SK-N-SH treated with all-trans-retinoic acid at 6 μM for 48 hours (cell line): Measurements from ENCODE around the gene FOSL2.
A peak's percentile ranks its signal among the peaks of the same experiment; 100 is the strongest.

Experiments
- ATAC-seq: fragments of 200-7000 bp; cut with Tn5 transposase; 3 replicates; pipeline ENCODE4 v1.9.1; 2020; ENCODE audit warnings: mild to moderate bottlenecking, moderate library complexity
- ARNTL ChIP-seq: fragments of 450-650 bp; formaldehyde crosslinking; IDR thresholded peaks from 2 replicates; pipeline ENCODE4 v1.5.0; 2020; ENCODE audit warnings: low read depth, mild to moderate bottlenecking, moderate library complexity, borderline replicate concordance
- BACH2 ChIP-seq: fragments of 250-450 bp; sonication (Bioruptor Pico); IDR thresholded peaks from 2 replicates; pipeline ENCODE4 v1.9.0; 2021; ENCODE audit warnings: mild to moderate bottlenecking, borderline replicate concordance
- CSDC2 ChIP-seq: fragments of 250-450 bp; sonication (Bioruptor Pico); IDR thresholded peaks from 2 replicates; pipeline ENCODE4 v1.5.0; 2020; ENCODE audit warnings: mild to moderate bottlenecking, moderate library complexity
- ESRRG ChIP-seq: fragments of 250-450 bp; sonication (Bioruptor Pico); IDR thresholded peaks from 2 replicates; pipeline ENCODE4 v1.6.1; 2021; ENCODE audit warnings: mild to moderate bottlenecking
- GLIS3 ChIP-seq: fragments of 250-450 bp; sonication (Bioruptor Pico); IDR thresholded peaks from 2 replicates; pipeline ENCODE4 v1.5.0; 2020; ENCODE audit warnings: mild to moderate bottlenecking, moderate library complexity
- ISL1 ChIP-seq: fragments of 250-450 bp; sonication (Bioruptor Pico); IDR thresholded peaks from 2 replicates; pipeline ENCODE4 v2.1.2; 2022; ENCODE audit warnings: mild to moderate bottlenecking, moderate library complexity
- OSR1 ChIP-seq: fragments of 250-450 bp; sonication (Bioruptor Pico); IDR thresholded peaks from 2 replicates; pipeline ENCODE4 v1.8.0; 2022; ENCODE audit warnings: moderate library complexity, mild to moderate bottlenecking, inconsistent platforms
- PPARA ChIP-seq: fragments of 250-450 bp; sonication (Bioruptor Pico); IDR thresholded peaks from 2 replicates; pipeline ENCODE4 v1.5.0; 2020; ENCODE audit warnings: mild to moderate bottlenecking, borderline replicate concordance
- RARB ChIP-seq: fragments of 250-450 bp; sonication (Bioruptor Pico); IDR thresholded peaks from 2 replicates; pipeline ENCODE4 v1.8.0; 2021; ENCODE audit warnings: mild to moderate bottlenecking, moderate library complexity
- SNAI2 ChIP-seq: fragments of 250-450 bp; sonication (Bioruptor Pico); IDR thresholded peaks from 2 replicates; pipeline ENCODE4 v1.5.0; 2020; ENCODE audit warnings: mild to moderate bottlenecking, moderate library complexity
- TCF4 ChIP-seq: fragments of 250-450 bp; sonication (Bioruptor Pico); IDR thresholded peaks from 2 replicates; pipeline ENCODE4 v1.8.0; 2021; ENCODE audit warnings: mild to moderate bottlenecking, moderate library complexity, borderline replicate concordance
- TOX ChIP-seq: fragments of 250-450 bp; sonication (Bioruptor Pico); IDR thresholded peaks from 2 replicates; pipeline ENCODE4 v1.8.0; 2021; ENCODE audit warnings: mild to moderate bottlenecking, moderate library complexity, borderline replicate concordance
- ZFP3 ChIP-seq: fragments of 250-450 bp; sonication (Bioruptor Pico); IDR thresholded peaks from 2 replicates; pipeline ENCODE4 v1.5.0; 2020; ENCODE audit warnings: mild to moderate bottlenecking, moderate library complexity
- ZFP30 ChIP-seq: fragments of 450-650 bp; formaldehyde crosslinking; IDR thresholded peaks from 2 replicates; pipeline ENCODE4 v1.5.0; 2022; ENCODE audit warnings: mild to moderate bottlenecking, moderate library complexity
- ZNF70 ChIP-seq: fragments of 450-650 bp; formaldehyde crosslinking; IDR thresholded peaks from 2 replicates; pipeline ENCODE4 v1.5.0; 2020; ENCODE audit warnings: mild to moderate bottlenecking, moderate library complexity
- ZNF8 ChIP-seq: fragments of 450-650 bp; formaldehyde crosslinking; IDR thresholded peaks from 2 replicates; pipeline ENCODE4 v1.5.0; 2020; ENCODE audit warnings: mild to moderate bottlenecking, moderate library complexity
- TF ChIP-seq, protein P1 (sequence below): fragments of 250-450 bp; sonication (Bioruptor Pico); IDR thresholded peaks from 2 replicates; pipeline ENCODE4 v1.8.0; 2021; ENCODE audit warnings: low read depth, mild to moderate bottlenecking, moderate library complexity, borderline replicate concordance
- TF ChIP-seq, protein P2 (sequence below): fragments of 250-450 bp; sonication (Bioruptor Pico); IDR thresholded peaks from 2 replicates; pipeline ENCODE4 v1.8.0; 2020; ENCODE audit warnings: mild to moderate bottlenecking, moderate library complexity, borderline replicate concordance
- TF ChIP-seq, protein P3 (sequence below): fragments of 250-450 bp; sonication (Bioruptor Pico); IDR thresholded peaks from 2 replicates; pipeline ENCODE4 v1.5.1; 2021; ENCODE audit warnings: mild to moderate bottlenecking, moderate library complexity

Gene FOSL2

DNA sequence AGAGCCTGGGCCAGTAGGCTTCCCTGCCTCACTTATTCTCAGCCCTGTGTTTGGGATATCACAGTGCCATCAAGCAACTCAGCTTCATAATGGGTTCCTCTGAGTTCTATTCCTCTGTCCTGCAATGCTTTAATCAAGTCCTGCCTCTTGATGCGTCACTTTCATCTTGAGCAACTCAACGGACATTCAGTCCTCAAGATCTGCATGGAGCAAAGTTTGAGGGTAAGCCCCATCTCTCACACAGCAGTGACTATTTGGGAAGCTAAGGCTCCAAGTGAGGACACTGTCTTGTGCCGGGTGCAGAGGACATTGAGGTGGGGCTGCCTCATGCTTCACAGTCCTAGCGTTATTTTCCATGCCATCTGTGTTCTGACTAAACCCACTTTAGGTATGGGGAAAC is 52.3 kb downstream of the FOSL2 start:
- no peak for ATAC-seq
- TF ChIP-seq GLIS3 (CRISPR knock-in tag) (no peak), ZNF70 (CRISPR knock-in tag) (no peak), TOX (CRISPR knock-in tag) (no peak), ISL1 (no peak), ARNTL (no peak), OSR1 (CRISPR knock-in tag) (no peak), ZNF8 (no peak), CSDC2 (CRISPR knock-in tag) (no peak), PPARA (CRISPR knock-in tag) (no peak), ESRRG (no peak), TCF4 (CRISPR knock-in tag) (no peak), SNAI2 (CRISPR knock-in tag) (no peak)
- TF ChIP-seq, protein P1, sequence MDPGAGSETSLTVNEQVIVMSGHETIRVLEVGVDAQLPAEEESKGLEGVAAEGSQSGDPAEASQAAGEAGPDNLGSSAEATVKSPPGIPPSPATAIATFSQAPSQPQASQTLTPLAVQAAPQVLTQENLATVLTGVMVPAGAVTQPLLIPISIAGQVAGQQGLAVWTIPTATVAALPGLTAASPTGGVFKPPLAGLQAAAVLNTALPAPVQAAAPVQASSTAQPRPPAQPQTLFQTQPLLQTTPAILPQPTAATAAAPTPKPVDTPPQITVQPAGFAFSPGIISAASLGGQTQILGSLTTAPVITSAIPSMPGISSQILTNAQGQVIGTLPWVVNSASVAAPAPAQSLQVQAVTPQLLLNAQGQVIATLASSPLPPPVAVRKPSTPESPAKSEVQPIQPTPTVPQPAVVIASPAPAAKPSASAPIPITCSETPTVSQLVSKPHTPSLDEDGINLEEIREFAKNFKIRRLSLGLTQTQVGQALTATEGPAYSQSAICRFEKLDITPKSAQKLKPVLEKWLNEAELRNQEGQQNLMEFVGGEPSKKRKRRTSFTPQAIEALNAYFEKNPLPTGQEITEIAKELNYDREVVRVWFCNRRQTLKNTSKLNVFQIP: no peak
- TF ChIP-seq, all 23 proteins: peak for 0

DNA sequence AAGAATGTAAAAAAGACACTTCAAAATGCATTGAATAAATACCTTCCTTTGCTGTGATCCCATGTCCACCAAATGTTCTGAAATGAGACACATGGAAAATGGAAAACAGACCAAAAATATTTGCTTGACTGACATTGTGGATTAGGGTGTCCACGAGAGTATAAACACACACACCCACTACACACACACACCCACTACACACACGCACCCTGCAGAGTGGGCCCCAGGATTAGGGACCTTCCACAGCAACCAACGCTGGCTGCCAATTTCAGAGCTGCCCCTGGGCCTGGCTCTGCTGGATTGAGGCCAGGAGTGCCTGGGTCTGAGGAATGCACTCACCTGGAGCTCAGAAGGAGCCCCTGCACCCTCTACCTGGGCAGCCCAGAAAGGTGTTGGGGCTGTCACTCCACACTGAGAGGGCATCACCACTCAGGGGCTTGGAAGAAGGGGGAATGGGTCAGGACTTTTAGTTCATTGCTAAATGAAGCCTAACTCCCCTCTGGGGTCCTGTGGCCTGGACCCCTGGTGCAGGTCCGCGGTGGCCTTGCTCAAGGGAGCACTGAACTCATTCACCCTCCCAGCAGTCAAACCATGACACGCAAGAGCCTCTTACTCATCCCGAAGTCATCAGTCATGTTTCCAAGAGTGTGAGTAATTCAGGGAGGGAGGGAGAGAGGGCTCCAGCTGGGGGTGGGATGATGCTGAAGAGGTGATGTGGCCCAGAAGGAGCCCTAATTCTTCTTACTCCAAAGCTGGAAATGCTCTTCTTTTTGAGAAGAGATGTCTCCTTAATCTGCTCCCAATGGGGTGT is 53.0 kb downstream of the FOSL2 start:
- ATAC-seq: peak; percentile 85
- TF ChIP-seq, protein P1: no peak
- TF ChIP-seq, protein P2, sequence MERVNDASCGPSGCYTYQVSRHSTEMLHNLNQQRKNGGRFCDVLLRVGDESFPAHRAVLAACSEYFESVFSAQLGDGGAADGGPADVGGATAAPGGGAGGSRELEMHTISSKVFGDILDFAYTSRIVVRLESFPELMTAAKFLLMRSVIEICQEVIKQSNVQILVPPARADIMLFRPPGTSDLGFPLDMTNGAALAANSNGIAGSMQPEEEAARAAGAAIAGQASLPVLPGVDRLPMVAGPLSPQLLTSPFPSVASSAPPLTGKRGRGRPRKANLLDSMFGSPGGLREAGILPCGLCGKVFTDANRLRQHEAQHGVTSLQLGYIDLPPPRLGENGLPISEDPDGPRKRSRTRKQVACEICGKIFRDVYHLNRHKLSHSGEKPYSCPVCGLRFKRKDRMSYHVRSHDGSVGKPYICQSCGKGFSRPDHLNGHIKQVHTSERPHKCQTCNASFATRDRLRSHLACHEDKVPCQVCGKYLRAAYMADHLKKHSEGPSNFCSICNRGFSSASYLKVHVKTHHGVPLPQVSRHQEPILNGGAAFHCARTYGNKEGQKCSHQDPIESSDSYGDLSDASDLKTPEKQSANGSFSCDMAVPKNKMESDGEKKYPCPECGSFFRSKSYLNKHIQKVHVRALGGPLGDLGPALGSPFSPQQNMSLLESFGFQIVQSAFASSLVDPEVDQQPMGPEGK (CRISPR knock-in tag): peak; percentile 68; the same call in 1 of the 2 replicates
- TF ChIP-seq TOX (CRISPR knock-in tag) (no peak), ESRRG (no peak), ZFP3 (CRISPR knock-in tag) (no peak), ISL1 (no peak), ZFP30 (CRISPR knock-in tag) (no peak), CSDC2 (CRISPR knock-in tag) (no peak)

DNA sequence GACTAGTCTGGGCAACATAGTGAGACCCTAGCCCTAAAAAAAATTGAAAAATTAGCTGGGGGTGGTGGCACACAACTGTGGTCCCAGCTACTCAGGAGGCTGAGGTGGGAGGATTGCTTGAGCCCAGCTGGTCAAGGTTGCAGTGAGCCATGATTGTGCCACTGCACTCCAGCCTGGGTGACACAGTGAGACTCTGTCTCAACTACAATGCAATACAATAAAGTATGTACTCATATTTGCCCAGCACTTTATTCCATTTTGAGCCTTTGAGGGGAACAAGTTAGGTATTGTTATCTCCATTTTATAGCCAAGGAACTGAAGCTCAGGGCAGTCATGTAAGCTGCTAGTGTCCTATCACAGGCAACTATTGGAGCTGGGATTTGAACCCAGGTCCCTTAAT is 53.9 kb downstream of the FOSL2 start:
- no peak for ATAC-seq
- TF ChIP-seq TOX (CRISPR knock-in tag) (no peak), ISL1 (no peak), SNAI2 (CRISPR knock-in tag) (no peak), ARNTL (no peak), RARB (CRISPR knock-in tag) (no peak), TCF4 (CRISPR knock-in tag) (no peak), ZFP3 (CRISPR knock-in tag) (no peak)
- TF ChIP-seq, protein P3, sequence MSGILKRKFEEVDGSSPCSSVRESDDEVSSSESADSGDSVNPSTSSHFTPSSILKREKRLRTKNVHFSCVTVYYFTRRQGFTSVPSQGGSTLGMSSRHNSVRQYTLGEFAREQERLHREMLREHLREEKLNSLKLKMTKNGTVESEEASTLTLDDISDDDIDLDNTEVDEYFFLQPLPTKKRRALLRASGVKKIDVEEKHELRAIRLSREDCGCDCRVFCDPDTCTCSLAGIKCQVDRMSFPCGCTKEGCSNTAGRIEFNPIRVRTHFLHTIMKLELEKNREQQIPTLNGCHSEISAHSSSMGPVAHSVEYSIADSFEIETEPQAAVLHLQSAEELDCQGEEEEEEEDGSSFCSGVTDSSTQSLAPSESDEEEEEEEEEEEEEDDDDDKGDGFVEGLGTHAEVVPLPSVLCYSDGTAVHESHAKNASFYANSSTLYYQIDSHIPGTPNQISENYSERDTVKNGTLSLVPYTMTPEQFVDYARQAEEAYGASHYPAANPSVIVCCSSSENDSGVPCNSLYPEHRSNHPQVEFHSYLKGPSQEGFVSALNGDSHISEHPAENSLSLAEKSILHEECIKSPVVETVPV (CRISPR knock-in tag): no peak

DNA sequence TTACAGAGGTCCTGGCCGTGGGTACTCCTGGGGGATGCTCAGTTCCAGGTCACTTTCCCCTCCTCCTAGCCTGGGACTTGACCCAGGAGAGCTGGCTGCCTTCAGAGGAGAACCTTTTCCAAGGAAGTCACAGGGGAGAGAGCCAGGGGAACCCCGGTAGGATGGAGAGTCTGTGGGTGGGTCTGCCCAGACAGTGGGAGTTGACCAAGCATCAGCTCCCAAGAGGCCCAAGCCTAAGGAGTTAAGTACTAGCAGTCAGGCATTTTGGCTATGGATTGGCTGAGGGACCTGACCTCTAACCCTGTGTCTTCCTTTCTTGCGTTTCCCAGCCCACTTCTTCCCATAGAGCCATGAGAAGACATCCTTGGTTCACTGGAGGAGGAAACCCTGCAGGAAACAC is 54.4 kb downstream of the FOSL2 start:
- ATAC-seq: no peak
- TF ChIP-seq, protein P1: no peak
- TF ChIP-seq, protein P3 (CRISPR knock-in tag): no peak
- TF ChIP-seq BACH2 (CRISPR knock-in tag) (no peak), PPARA (CRISPR knock-in tag) (no peak), ZNF8 (no peak), TCF4 (CRISPR knock-in tag) (no peak), ZNF70 (CRISPR knock-in tag) (no peak), GLIS3 (CRISPR knock-in tag) (no peak), ZFP3 (CRISPR knock-in tag) (no peak), SNAI2 (CRISPR knock-in tag) (no peak), ESRRG (no peak), ISL1 (no peak)
- TF ChIP-seq, protein P2 (CRISPR knock-in tag): no peak
